ENCODE results near the gene CTNNA2.

- TF ChIP-seq CTCF (IDR thresholded peaks at IDR 0.05) (no peak), POLR2AphosphoS5 (IDR thresholded peaks at IDR 0.05; ENCODE audit: low read depth, low read length) (no peak), TCF7L2 (IDR thresholded peaks at IDR 0.05; ENCODE audit: low read depth, low read length) (no peak), REST (IDR thresholded peaks at IDR 0.05; ENCODE audit: insufficient read depth in 1 of 2, low read depth in 2 of 2, low read length in 1 of 2) (no peak)
Observed at GRCh38 chr2:79547568-79547967, 34.7 kb downstream of the CTNNA2 start.

Data from Panc1 (cell line).